Activated CD8-positive, alpha-beta memory T cell treated with anti-CD3 and anti-CD28 coated beads for 1 hour (primary cell): Measurements from ENCODE around the gene MTUS2.

Source experiments
- DNase-seq, 2 donors: peaks; one replicate each; pipeline ENCODE4 v3.0.0-alpha.2; 2020; ENCODE audit warnings: low read depth in 1 of 2; ENCODE audit errors: extremely low read depth in 1 of 2

The MTUS2 gene

DNA sequence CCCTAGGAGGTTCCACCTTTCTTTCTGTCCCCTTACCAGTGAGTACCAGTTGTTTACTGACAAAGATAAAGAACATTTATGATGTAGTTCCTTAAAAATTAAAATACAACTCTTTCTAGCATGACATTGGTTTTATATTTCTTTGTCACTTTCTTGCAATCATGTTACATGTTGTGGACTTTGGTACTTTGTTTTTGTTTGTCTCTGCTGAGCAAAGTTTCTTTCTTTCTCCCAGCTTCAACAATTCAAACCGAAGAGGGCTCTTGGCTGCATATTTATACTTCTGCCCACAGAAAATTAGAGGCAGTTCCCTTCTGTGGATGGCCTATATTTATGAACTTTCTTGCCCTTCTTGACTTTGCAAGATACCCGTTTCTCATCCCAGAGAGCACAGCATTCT, 201.2 kb downstream of the MTUS2 start:
- no peak for DNase-seq

DNA sequence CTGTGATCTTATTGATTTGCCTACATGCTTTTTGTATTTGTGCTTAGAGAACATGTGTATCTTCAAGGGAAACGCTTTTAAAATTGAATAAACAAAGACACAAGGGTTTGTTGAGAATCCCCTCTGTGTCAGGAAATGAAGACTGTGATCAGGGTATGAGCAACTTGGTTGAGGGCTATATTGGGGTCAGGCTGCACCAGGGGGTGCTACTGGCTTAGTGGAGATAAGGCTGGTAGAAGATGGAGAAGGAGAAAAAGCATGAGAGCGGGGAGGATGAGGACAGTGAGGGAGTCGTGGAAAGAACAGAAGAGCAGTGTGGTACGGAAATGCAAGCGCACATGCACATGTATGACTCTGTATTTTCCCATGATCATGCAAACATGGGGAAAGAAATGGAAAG, 201.6 kb downstream of the MTUS2 start:
- DNase-seq: no peak

DNA sequence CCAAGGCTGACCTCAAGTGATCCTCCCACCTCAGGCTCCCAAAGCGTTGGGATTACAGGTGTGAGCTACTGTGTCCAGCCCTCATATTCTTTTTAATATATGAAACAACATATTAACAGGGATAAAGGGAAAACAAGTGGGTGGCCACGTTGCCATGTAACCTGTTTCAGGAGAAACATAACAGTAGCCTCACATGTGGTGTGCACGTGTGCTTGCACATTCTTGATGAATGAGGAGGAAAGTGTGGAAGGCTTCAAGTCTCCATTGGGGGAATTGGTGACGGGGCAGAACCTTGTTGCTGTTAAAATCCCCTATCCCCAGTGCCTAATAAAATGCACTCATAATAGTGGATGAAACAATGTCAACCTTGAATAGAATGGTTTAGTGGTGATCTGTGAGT, 202.3 kb downstream of the MTUS2 start:
- no peak for DNase-seq

DNA sequence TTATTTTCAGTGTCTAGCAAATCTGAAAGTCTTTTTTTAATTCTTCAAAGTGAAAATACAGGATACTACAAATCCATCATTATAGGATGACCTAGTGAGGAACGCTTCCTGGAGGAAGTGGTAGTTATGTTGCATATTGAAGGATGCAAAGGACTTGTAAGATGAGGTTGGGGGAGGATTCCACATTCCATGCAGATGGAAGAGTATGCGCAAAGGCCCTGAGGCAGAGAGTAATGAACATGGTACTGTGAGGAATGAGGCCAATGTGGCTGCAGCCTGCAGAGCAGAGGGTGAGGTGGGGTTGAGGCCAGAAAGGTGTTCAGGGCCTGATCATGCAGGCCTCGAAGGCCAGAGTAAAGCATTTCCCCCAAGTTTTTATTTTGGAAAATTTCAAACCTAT, 202.8 kb downstream of the MTUS2 start:
- no peak for DNase-seq

DNA sequence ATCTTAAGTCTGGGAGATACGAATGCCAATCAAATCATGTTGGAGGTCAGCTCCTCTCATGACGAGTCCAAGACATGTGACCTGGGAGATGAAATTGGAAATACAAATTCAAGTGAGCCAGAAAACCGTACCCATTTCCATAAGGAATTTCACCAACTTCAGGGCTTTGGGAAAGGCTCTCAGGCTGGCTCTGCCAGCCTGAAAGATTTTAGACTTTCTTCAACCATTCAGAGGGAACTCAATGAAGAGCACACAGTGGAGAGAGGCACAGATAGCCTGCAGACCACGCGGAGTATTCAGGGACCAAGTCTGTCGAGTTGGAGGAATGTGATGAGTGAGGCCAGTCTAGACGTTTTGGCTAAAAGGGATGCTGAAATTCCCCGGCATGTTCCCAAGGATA, 204.6 kb downstream of the MTUS2 start:
- no peak for DNase-seq

DNA sequence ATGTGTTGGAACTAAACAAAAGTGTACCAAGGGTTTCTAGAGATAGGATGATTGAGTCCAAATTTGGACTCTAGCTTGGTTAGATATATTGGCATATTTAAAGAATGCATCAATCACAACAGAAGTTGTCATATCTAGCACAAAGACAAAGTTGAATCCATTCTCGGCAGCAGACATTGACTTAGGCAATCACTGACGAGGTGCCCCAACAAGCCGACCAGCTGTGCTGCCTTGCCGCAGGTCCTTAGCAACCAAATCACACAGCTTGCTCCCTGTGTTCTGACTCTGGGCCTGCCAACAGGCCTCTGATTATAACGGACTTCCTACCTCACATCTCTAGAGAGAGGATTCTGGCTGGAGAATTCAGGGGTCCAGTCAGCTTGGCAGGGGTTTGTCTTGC, 208.7 kb downstream of the MTUS2 start:
- DNase-seq: no peak

DNA sequence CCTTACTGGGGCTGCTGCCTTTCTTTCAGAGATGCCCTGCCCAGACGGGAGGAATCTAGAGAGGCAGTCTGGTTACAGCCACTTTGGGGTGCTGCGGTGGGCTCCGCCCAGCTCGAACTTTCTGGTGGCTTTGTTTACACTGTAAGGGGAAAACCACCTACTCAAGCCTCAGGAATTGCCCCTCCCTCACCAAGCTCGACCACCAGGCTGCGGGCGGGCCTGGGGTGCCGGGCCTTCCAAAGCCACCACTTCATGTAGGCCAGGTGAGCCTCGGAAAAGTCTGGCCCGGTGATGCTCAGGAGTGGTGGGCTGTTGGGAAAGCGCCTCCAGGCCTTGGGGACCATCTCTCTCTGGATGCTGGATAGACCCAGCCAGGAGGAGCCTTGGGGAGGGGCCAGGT, 218.6 kb downstream of the MTUS2 start:
- no peak for DNase-seq

DNA sequence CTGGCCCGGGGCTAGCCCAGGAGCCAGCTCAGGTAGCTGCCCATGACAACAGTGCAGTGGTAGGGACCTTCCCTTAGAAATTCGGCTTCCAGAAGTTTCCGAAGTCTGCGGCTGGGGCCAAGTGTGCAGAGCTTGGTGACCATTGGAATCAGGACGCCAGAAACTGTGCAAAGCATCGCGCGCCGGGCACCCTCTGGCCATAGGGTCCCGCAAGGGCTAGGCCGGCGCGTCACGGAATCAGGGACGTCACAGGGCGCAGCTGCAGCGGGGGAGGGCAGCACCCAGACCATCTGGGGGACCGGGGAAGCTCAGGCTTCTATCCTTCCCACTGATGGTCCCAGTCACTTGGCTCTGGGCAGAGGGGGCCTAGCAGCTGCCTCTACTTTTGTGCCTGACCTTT, 219.1 kb downstream of the MTUS2 start:
- no peak for DNase-seq

DNA sequence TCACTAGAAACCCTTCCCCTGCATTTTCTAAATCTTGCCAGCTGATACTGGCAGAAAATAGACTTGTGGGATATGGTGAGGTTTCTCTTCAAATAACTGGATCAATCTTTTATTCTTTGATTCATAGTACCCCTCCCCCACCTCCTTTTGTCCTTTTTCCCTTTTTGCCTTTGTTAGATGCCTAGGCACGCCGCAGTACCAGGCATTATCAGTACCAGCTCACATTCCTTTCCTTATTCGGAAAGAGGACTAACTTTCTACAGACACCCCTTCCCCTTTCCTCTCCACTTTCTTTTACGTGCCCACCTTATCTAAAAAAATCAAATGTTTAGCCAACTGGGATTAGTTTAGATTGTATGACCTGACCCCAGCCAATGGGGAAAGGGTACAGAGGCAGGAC, 226.4 kb downstream of the MTUS2 start:
- no peak for DNase-seq

DNA sequence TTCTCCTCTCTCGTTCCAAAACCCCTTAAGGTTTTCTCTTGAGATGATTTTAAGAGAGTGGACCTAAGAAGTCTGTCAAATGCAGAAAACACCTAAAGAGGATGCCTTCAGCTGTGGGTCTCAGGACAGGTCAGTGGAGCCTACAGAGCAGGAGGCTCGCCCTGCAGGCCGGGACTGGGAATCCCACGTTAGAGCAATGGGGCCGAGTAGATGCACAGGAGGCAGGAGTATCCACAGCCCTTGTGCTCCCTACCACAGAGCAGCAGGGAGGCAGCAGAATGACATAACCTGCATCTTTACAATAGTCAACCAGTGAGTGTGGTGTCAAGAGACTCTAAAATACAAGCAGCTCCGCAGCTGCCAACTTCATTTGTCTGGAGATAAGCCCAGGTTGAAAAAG, 229.4 kb downstream of the MTUS2 start:
- DNase-seq: no peak

DNA sequence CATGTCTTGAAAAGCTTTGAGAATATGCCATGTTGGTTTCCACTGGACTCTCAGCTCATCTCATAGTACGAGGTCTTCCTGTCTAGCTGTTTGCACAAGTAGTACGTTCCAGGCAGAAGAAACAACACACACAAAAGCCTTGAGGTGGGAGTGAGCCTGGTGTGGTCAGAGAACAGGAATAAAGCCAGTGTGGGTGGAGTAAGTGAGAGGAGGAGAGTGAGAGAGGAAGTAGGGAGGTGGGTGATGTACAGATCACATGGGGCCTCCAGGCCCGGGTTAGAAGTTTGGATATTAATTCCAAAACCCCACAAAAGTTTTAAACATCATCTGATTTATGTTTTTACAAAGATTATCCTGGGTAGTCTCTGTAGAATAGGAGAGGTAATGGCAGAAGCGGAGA, 230.6 kb downstream of the MTUS2 start:
- no peak for DNase-seq

DNA sequence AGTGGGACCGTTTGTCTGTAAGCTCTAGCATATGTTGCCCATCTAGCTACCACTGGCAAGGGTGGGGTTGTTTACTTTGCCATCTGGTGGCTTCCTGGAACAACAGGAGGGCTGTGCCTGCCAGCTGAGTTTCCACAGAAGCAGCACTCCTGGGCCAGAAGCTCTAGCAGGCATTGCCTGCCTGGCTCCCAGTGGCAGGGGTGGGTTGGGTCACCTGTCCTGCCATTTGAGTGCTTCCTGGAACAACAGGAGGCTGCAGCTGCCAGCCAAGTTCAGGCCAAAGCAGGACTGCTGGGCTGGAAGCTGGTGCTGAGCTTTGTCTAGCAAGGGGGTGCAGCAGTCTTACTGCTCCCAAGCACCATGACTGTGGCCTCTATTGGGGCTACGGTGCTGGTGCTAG, 239.7 kb downstream of the MTUS2 start:
- no peak for DNase-seq

DNA sequence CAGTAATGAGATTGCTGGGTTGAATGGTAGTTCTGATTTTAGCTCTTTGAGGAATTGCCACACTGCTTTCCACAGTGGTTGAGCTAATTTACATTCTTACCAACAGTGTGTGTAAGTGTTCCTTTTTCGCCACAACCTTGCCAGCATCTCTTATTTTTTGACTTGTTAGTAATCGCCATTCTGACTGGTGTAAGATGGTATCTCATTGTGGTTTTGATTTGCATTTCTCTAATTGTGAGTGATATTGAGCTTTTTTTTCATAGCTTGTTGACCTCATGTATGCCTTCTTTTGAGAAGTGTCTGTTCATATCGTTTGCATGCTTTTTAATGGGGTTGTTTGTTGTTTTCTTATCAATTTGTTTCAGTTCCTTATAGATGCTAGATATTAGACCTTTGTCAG, 245.0 kb downstream of the MTUS2 start:
- no peak for DNase-seq

DNA sequence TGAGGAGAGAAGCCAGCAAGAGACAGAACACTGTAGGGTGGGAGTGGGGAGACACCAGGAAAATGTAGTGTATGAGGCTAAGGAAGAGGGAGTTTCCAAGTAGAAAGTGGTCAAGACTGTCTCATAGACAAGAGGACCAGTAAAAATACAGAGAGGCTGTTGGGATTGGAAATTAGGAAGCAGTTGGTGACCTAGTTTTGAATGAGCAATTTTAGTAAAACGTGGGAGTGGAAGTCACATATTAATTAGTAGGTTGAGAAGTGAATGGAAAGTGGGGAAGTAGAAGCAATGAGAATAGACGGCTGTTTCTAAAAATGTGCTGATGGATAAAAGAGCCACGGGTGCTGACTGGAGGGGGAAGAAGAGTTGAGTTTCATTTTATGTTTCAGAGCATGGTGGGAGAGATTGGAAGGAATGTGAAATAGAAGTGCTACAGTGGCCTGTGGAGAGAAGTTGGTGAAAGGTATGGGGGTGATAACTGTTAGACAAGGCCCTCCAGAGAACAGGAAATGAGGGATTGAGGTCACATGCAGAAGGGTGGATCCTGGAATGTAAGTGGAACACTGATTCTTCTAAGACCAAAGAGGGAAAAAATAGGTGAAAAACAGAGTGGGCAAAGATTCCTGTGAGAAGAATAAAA, 247.3 kb downstream of the MTUS2 start:
- DNase-seq: no peak

DNA sequence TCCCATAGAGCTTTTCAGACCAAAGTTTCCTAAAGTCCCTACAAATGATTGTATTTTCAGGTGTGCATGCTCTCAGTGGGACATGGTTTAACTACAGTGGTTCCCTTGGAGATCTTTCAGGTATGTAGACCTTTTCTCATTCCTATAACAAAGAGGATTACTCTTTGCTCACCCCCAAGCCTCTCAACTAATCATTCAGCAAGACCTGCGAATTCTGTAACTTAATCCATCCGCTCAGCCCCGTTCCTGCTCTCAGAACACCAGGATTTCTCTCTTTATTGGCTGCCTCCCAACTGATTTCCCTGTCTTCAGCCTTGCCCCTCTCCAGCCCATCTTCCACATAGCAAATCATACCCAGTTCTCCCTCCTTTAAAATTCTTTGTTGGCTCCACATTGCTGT, 253.6 kb downstream of the MTUS2 start:
- DNase-seq: no peak

DNA sequence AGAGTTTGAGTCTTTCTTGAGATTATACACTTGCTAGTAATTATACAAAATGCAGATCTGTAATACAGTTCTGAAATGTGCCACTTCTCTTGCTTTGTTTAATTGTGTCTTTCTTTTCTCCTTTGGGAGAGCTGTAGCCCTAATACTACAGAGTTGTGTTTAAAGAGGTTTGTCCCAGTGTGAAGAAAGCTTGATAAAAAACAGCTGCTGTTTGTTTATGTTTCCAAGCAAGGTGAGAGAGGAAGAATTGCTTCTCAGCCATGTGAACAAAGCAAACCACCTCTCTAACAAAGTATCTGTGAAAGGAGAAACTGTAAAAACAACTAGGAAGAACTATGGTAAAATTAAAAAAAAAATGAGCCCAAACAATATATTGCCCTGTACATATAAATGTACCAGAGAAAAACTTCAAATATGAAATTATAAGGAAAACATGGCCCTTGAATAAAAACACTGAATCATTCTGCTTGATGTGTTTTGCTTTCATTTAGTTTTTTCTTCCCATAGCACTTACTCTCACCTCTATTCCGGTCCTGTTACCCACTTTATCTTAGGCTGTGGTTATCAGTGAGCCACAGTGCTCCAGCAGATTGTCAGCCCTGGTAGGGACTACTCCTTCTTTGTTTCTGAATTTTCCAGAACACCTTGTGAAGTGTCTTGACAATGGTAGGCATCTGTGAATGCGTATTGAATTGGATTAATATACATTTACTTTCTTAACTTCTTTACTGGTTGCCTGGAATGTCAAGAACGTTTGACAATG, 257.1 kb downstream of the MTUS2 start:
- DNase-seq: no peak

DNA sequence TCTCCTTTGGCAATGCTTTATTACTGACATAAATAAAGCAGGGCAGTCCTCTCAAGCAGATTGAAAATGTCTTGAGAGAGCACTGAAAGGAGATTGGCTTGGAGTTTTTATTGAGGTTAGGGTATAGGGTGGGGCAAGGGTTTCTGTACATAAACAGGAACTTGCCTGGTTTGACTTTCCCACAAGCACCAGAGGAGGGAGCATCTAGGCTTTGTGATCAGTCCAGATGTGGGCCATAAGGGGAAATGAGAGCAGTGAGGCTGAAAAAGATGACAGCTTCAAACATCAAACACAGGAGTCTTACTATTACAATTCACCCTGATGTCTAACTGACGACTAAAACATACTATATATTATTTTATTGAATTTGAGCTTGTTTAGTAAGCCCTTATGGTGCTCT, 260.9 kb downstream of the MTUS2 start:
- no peak for DNase-seq

DNA sequence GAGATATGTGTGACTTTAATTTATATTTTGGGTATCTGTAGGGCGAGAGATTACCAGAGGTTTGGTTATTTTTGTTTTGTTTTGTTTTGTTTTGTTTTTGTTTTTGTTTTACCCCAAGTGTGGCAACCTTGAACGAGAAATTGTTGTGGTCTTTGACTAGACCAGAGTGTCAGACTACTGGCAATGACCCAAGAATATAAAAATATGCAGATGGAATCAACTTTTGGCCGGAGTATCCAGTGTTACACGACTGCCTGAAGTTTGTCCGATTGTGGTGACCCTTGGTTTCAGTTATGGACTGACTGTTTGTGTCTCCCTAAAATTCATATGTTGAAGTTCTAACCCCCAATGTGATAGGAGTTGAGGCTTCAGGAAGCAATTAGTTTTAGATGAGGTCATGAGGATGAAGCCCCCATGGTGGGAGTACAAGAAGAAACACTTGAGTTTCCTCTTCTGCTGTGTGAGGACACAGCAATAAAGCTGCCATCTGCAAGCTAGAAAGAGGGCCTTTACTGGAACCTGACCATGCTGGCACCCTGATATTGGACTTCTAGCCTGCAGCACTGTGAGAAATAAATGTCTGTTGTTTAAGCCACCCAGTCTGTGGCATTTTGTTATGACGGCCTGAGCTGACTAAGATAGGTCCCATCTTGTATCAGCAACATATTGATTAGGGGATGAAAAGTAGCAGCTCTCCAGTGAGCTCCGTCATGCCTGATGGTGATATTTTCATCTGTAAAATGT, 261.7 kb downstream of the MTUS2 start:
- DNase-seq: no peak

DNA sequence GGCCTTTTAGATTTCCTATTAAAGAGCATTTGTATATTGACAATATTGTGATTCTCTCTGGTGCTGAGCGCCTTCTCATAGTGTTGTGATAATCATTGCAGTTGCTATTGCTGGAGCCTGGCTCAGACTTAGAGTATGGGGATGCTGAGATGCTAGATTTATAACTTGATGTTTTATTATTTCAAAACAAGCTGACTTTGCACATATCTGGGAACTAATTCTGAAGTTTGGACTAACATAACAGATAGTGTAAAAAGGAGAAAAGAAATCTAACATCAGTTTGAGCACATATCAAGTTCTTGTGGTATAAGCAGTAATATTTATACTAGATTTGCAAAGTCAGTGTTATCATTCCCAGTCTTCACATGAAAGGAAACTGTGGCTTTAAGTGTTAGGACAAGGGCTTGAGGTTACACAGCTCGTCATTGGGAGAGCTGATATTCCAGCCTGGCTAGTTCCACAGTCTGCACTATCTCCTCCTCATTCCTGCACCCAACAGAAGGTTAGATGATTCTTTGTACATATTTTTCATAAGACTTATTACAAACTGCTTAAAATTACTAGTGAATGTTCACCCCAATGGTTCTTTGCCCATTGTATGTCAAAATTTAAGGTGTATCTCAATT, 279.8 kb downstream of the MTUS2 start:
- no peak for DNase-seq

DNA sequence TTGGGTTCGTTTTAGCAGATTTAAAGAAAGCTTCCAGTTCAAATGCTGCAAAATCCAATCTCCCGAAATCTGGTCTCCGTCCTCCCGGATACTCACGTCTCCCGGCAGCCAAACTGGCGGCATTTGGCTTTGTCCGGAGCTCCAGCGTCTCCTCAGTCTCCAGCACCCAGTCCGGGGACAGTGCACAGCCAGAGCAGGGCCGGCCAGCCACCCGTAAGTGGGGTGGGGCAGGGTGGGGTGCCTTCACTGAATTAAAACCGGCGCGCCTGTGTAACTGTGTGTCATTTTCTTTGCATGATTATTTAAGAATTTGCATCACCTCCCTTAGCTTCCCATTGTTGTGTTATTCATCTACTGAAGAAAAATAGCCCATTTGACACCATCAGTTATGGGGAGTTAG, 280.6 kb downstream of the MTUS2 start:
- DNase-seq: no peak

DNA sequence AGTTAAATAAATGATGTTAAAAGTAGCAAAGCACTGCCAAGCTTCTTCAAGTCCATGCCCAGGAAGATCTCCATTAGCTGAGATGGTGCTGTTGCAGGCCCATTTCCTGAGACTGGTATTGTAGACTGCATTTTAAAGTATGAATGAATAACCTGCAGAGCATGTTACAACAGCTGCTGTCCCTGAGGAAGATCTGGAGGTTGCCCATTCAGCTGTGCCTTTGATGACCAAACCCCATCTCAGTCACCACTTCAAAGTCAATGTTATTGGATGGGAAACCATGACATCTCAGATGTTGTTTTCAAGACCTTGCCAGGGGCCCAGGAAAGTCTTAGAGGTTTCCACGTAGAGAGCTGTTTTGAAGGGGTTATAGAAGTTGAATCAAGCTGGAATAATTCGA, 281.3 kb downstream of the MTUS2 start:
- no peak for DNase-seq

DNA sequence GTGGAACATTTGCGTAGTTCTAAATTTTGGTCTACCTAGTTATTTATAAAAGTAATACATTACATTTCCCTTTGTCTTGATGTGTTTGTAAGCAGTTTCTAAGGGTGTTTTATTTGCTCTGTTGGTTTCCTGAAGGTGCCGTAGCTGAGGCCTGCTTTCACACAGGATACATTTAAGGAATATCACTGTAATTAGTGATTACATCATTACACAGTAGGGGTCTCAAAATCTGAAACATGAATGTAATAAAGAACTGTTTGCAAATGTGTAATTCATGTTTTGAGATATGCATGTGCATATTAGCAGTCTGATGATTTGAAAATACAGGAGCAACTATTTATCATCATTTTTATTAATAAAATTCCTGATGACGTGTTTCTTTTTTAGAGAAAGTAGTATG, 281.8 kb downstream of the MTUS2 start:
- no peak for DNase-seq
